A549 (cell line): ENCODE results near the gene SLC12A7.

Experiments
- BHLHE40 ChIP-seq: IDR thresholded peaks from 2 replicates; pipeline ENCODE4 v1.6.1; 2012; ENCODE audit warnings: low read depth, low read length, inconsistent platforms
- CEBPB ChIP-seq, 2 experiments: fragments of >200 bp in 1 of 2; sonication (Bioruptor Twin) in 1 of 2; formaldehyde crosslinking in 1 of 2; IDR thresholded peaks; 2 replicates each; pipeline ENCODE4 v1.6.1; 2012 to 2016
- CHD2 ChIP-seq: fragments of 150-350 bp; IDR thresholded peaks from 2 replicates; pipeline ENCODE4 v1.6.1; 2014; ENCODE audit warnings: low read length; ENCODE audit not compliant: partially characterized antibody
- CTCF ChIP-seq: fragments of >200 bp; sonication (Bioruptor Twin); formaldehyde crosslinking; IDR thresholded peaks from 3 replicates; pipeline ENCODE4 v1.5.1; 2016
- HEYL ChIP-seq: fragments of 250-450 bp; sonication (Bioruptor Pico); IDR thresholded peaks from 2 replicates; pipeline ENCODE4 v1.8.0; 2021; ENCODE audit warnings: mild to moderate bottlenecking, moderate library complexity
- POLR2A ChIP-seq: IDR thresholded peaks from 2 replicates; pipeline ENCODE4 v1.6.1; 2012; ENCODE audit warnings: mild to moderate bottlenecking, low read length
- USF2 ChIP-seq: fragments of 450-650 bp; IDR thresholded peaks from 2 replicates; pipeline ENCODE4 v1.6.1; 2014; ENCODE audit warnings: antibody characterized with exemption

GRCh38 chr5:1151316-1151715 lies 39.5 kb upstream of the SLC12A7 start:
- TF ChIP-seq BHLHE40 (no peak), HEYL (CRISPR knock-in tag) (no peak), POLR2A (no peak), CEBPB (IDR thresholded peaks at IDR 0.05) (no peak), USF2 (no peak), CHD2 (no peak), CTCF (no peak)
